PC-3 (cell line): ENCODE results near the gene HNRNPA3. TPM values are rescaled to one million over a fixed set of nuclear protein-coding genes. Genes with fewer than 3 reads are reported as not detected.

Experiments
- ATAC-seq: fragments of 200-7000 bp; cut with Tn5 transposase; 2 replicates; pipeline ENCODE4 v1.9.1; 2020; ENCODE audit warnings: mild to moderate bottlenecking, moderate library complexity
- BruUV-seq: library from RNA; stranded (reverse); fragments of 400-500 nt; replicated peaks from 2 replicates; lab custom pipeline; 2021; lab: Mats Ljungman, UMichigan
- CTCF ChIA-PET: fragments of 300-600 bp; sonication (Branson Sonifier 250); formaldehyde crosslinking; loops from one replicate; lab custom pipeline; 2022; ENCODE audit warnings: antibody characterized with exemption; lab: Charles Lee
- POLR2A ChIA-PET: fragments of 300-600 bp; sonication (Branson Sonifier 250); formaldehyde crosslinking; loops from one replicate; lab custom pipeline; 2022; ENCODE audit warnings: antibody characterized with exemption; ENCODE audit not compliant: unreplicated experiment; lab: Charles Lee
- DNase-seq: peaks from one replicate; pipeline ENCODE4 v3.0.0-alpha.2; 2015
- H2AFZ ChIP-seq: fragments of 300-600 bp; sonication (generic); 2 replicates; pipeline ENCODE4 v1.6.0; 2016; ENCODE audit warnings: antibody characterized with exemption, low read length
- H3F3A ChIP-seq: fragments of 300-600 bp; sonication (generic); one replicate; pipeline ENCODE4 v1.6.0; 2017; ENCODE audit warnings: antibody characterized with exemption, low read length, control low read depth, mild to moderate bottlenecking; ENCODE audit not compliant: unreplicated experiment
- H3K27ac ChIP-seq: fragments of 300-600 bp; sonication (generic); 2 replicates; pipeline ENCODE4 v1.5.1; 2016; ENCODE audit warnings: mild to moderate bottlenecking, low read length
- H3K27me3 ChIP-seq: fragments of 300-600 bp; sonication (generic); 2 replicates; pipeline ENCODE4 v1.6.1; 2016; ENCODE audit warnings: low read length, mixed read lengths
- H3K36me3 ChIP-seq: fragments of 300-600 bp; sonication (generic); 2 replicates; pipeline ENCODE4 v1.6.1; 2016; ENCODE audit warnings: low read depth, mixed run types, low read length, mixed read lengths
- H3K4me1 ChIP-seq: fragments of 300-600 bp; sonication (generic); 2 replicates; pipeline ENCODE4 v1.5.1; 2016; ENCODE audit warnings: low read length; ENCODE audit not compliant: insufficient read depth
- H3K4me2 ChIP-seq: fragments of 300-600 bp; sonication (generic); 2 replicates; pipeline ENCODE4 v1.6.0; 2016; ENCODE audit warnings: low read length
- H3K4me3 ChIP-seq: fragments of 300-600 bp; sonication (generic); 2 replicates; pipeline ENCODE4 v1.5.1; 2016; ENCODE audit warnings: mild to moderate bottlenecking, low read length, mixed read lengths
- H3K79me2 ChIP-seq: fragments of 300-600 bp; sonication (generic); 2 replicates; pipeline ENCODE4 v1.6.1; 2017; ENCODE audit warnings: low read length, mixed read lengths
- H3K9ac ChIP-seq: fragments of 300-600 bp; sonication (generic); 2 replicates; pipeline ENCODE4 v1.6.0; 2016; ENCODE audit warnings: mild to moderate bottlenecking, low read length
- H3K9me2 ChIP-seq: fragments of 300-600 bp; sonication (generic); replicated peaks from 2 replicates; pipeline ENCODE4 v1.6.1; 2016; ENCODE audit warnings: mixed run types, low read length, mixed read lengths
- H3K9me3 ChIP-seq: fragments of 300-600 bp; sonication (generic); 2 replicates; pipeline ENCODE4 v1.6.1; 2016; ENCODE audit warnings: low read length, mixed read lengths
- H4K20me1 ChIP-seq: fragments of 300-600 bp; sonication (generic); 2 replicates; pipeline ENCODE4 v1.6.1; 2016; ENCODE audit warnings: low read length, mixed read lengths
- EZH2 ChIP-seq: fragments of 300-600 bp; sonication (generic); IDR thresholded peaks from one replicate; pipeline ENCODE4 v1.6.1; 2017; ENCODE audit warnings: antibody characterized with exemption, mild to moderate bottlenecking, low read length; ENCODE audit not compliant: unreplicated experiment
- EZH2phosphoT487 ChIP-seq: fragments of 300-600 bp; sonication (generic); IDR thresholded peaks from 2 replicates; pipeline ENCODE4 v1.6.1; 2018; ENCODE audit warnings: mild to moderate bottlenecking, antibody characterized with exemption, low read length, borderline replicate concordance
- intact Hi-C: fragments of 100-400 bp; cut with micrococcal nuclease; formaldehyde crosslinking; loops from 2 replicates; pipeline ENCODE4 v1.9.0; 2023
- total RNA-seq: library from RNA; depleted of rRNA; stranded (reverse); fragments of >200 nt; gene quantifications from 2 replicates; pipeline ENCODE4 v1.2.3, GENCODE V29; 2014
- TF ChIP-seq, protein P1 (sequence below): fragments of 300-600 bp; sonication (generic); conservative IDR thresholded peaks from 2 replicates; pipeline ENCODE4 v1.5.1; 2017; ENCODE audit warnings: antibody characterized with exemption, low read depth, mild to moderate bottlenecking, low read length

HNRNPA3 gene
- total RNA-seq, 1 experiment from 2014 or later, result 50.3 TPM

- Histone ChIP-seq H3K27ac (no peak overlapping the region), H2AFZ (no peak overlapping the region), H3K27me3 (no peaks in the 10 kb centered on the region), H3F3A (no peaks in the 10 kb centered on the region), H3K4me2 (no peak overlapping the region), H4K20me1 (peaks cover 85% of the 10 kb centered on the region), H3K4me3 (no peak overlapping the region), H3K9me3 (no peaks in the 10 kb centered on the region), H3K79me2 (peaks cover 100% of the 10 kb centered on the region), H3K36me3 (peaks cover 17% of the 10 kb centered on the region; the same call in 1 of the 2 replicates), H3K9ac (no peak overlapping the region), H3K4me1 (peaks cover 18% of the 10 kb centered on the region), H3K9me2 (no peaks in the 10 kb centered on the region)
- POLR2A ChIA-PET, result no interaction called here
- no TSS peak for BruUV-seq
- ATAC-seq (no peak), DNase-seq (no peak)
- intact Hi-C loops, result no loop called here
- TF ChIP-seq, protein P1, sequence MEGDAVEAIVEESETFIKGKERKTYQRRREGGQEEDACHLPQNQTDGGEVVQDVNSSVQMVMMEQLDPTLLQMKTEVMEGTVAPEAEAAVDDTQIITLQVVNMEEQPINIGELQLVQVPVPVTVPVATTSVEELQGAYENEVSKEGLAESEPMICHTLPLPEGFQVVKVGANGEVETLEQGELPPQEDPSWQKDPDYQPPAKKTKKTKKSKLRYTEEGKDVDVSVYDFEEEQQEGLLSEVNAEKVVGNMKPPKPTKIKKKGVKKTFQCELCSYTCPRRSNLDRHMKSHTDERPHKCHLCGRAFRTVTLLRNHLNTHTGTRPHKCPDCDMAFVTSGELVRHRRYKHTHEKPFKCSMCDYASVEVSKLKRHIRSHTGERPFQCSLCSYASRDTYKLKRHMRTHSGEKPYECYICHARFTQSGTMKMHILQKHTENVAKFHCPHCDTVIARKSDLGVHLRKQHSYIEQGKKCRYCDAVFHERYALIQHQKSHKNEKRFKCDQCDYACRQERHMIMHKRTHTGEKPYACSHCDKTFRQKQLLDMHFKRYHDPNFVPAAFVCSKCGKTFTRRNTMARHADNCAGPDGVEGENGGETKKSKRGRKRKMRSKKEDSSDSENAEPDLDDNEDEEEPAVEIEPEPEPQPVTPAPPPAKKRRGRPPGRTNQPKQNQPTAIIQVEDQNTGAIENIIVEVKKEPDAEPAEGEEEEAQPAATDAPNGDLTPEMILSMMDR, result no peak
- TF ChIP-seq EZH2, result no peak
- TF ChIP-seq EZH2phosphoT487, result no peak
- CTCF ChIA-PET, result no interaction called here
These were observed 44.1 kb downstream of the HNRNPA3 start for GRCh38 chr2:177256695-177257094.

GRCh38 chr2:177257471-177257870, 44.9 kb downstream of the HNRNPA3 start:
- no peaks in the 10 kb centered on the region for H3K27me3 ChIP-seq
- CTCF ChIA-PET, result no interaction called here
- POLR2A ChIA-PET, result interaction anchor here (0.5 kb wide), 1 partner anchor 76 kb away, joined by 5 read pairs; no protein-coding TSS in a partner anchor
- no peak for ATAC-seq
- no peak overlapping the region for H3K4me2 ChIP-seq
- H3K9me3 ChIP-seq, result no peaks in the 10 kb centered on the region
- no peaks in the 10 kb centered on the region for H3F3A ChIP-seq
- intact Hi-C loops, result no loop called here
- no peak overlapping the region for H2AFZ ChIP-seq
- H3K4me3 ChIP-seq, result no peak overlapping the region
- H3K36me3 ChIP-seq, result peaks cover 17% of the 10 kb centered on the region; the same call in 1 of the 2 replicates
- no peak overlapping the region for H3K27ac ChIP-seq
- BruUV-seq, result no TSS peak
- peaks cover 20% of the 10 kb centered on the region for H3K4me1 ChIP-seq
- TF ChIP-seq EZH2phosphoT487 (no peak), EZH2 (no peak)
- TF ChIP-seq, protein P1, result no peak
- peaks cover 87% of the 10 kb centered on the region for H4K20me1 ChIP-seq
- H3K9ac ChIP-seq, result no peak overlapping the region
- H3K79me2 ChIP-seq, result peaks cover 100% of the 10 kb centered on the region
- DNase-seq, result no peak
- H3K9me2 ChIP-seq, result no peaks in the 10 kb centered on the region

DNA sequence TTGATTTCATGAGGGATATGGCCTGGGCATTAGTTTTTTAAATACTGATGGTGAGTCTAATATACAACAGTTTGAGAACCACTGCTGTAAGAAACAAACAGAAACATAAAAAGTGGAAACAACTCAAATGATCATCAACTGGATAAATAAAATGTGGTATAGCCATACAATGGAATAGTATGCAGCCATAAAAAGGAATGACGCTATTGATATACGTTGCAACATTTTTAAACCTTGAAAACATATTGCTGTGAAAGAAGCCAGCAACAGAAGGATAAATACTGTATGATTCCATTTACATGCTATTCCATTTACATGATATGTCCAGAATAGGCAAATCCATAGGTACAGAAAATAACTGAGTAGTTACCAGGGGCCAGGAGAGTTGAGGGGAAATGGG, 45.5 kb downstream of the HNRNPA3 start:
- Histone ChIP-seq H3K9me3 (no peaks in the 10 kb centered on the region), H3K4me2 (no peak overlapping the region), H4K20me1 (peaks cover 87% of the 10 kb centered on the region), H3K36me3 (peaks cover 13% of the 10 kb centered on the region; the same call in 1 of the 2 replicates), H3K4me1 (peaks cover 20% of the 10 kb centered on the region), H3K79me2 (peaks cover 100% of the 10 kb centered on the region), H3K4me3 (no peak overlapping the region), H3K27ac (no peak overlapping the region), H3K27me3 (no peaks in the 10 kb centered on the region), H2AFZ (no peak overlapping the region), H3K9ac (no peak overlapping the region), H3F3A (no peaks in the 10 kb centered on the region), H3K9me2 (no peaks in the 10 kb centered on the region)
- TF ChIP-seq EZH2 (no peak), EZH2phosphoT487 (no peak)
- TF ChIP-seq, protein P1, result no peak
- ChIA-PET CTCF (no interaction called here), POLR2A (no interaction called here)
- DNase-seq, result no peak
- ATAC-seq, result no peak
- intact Hi-C loops, result no loop called here
- no TSS peak for BruUV-seq
